Common myeloid progenitor, CD34-positive (primary cell): ENCODE data around the gene DDR1.
A peak's percentile ranks its signal among the peaks of the same experiment; 100 is the strongest.

Experiments
- CTCF ChIA-PET: fragments of 350-600 bp; sonication (Branson Sonifier 250); formaldehyde crosslinking; loops from one replicate; lab custom pipeline; 2021; ENCODE audit warnings: antibody characterized with exemption; lab: Charles Lee
- POLR2A ChIA-PET: fragments of 350-600 bp; sonication (Branson Sonifier 250); formaldehyde crosslinking; loops from one replicate; lab custom pipeline; 2021; ENCODE audit warnings: antibody characterized with exemption; lab: Charles Lee
- DNase-seq, 3 donors: peaks; one replicate each; pipeline versions ENCODE4 v3.0.0 to v3.0.0-alpha.2; 2013
- H3K27ac ChIP-seq, 2 experiments: 1 replicate in 1 of 2; 2 replicates in 1 of 2; pipeline ENCODE4 v1.7.0; 2013; ENCODE audit warnings: inconsistent platforms in 2 of 2, low read length in 2 of 2, mild to moderate bottlenecking in 2 of 2, low read depth in 1 of 2, moderate library complexity in 1 of 2; ENCODE audit not compliant: severe bottlenecking in 2 of 2, insufficient read depth in 1 of 2, poor library complexity in 1 of 2
- H3K27me3 ChIP-seq, 5 experiments: replicated peaks in 2 of 5; 1 replicate in 3 of 5; 2 replicates in 2 of 5; pipeline versions ENCODE4 v1.6.1 to v1.7.0; 2013; ENCODE audit warnings: low read length in 4 of 5, mild to moderate bottlenecking in 2 of 5, moderate library complexity in 2 of 5, inconsistent platforms in 1 of 5; ENCODE audit not compliant: insufficient read depth in 5 of 5, control insufficient read depth in 4 of 5
- H3K36me3 ChIP-seq, 4 experiments: 1 replicate in 2 of 4; 2 replicates in 2 of 4; pipeline versions ENCODE4 v1.6.1 to v1.7.0; 2013; ENCODE audit warnings: low read length in 3 of 4, control low read depth in 1 of 4, mild to moderate bottlenecking in 1 of 4; ENCODE audit not compliant: control insufficient read depth in 4 of 4, insufficient read depth in 4 of 4
- H3K4me1 ChIP-seq, 4 experiments: 1 replicate in 3 of 4; 2 replicates in 1 of 4; pipeline versions ENCODE4 v1.6.1 to v1.7.1; 2013; ENCODE audit warnings: low read length in 3 of 4, mild to moderate bottlenecking in 3 of 4, control low read depth in 1 of 4, inconsistent platforms in 1 of 4, moderate library complexity in 1 of 4; ENCODE audit not compliant: control insufficient read depth in 4 of 4, insufficient read depth in 4 of 4; ENCODE audit errors: control extremely low read depth in 1 of 4
- H3K4me3 ChIP-seq, 7 experiments: 1 replicate in 4 of 7; 2 replicates in 3 of 7; pipeline versions ENCODE4 v1.5.1 to v1.7.0; 2013; ENCODE audit warnings: mild to moderate bottlenecking in 7 of 7, low read length in 6 of 7, moderate library complexity in 6 of 7, inconsistent platforms in 2 of 7, low read depth in 2 of 7, control low read depth in 1 of 7; ENCODE audit not compliant: insufficient read depth in 4 of 7, control insufficient read depth in 1 of 7; ENCODE audit errors: extremely low read depth in 1 of 7
- H3K9me3 ChIP-seq, 5 experiments: 1 replicate in 4 of 5; 2 replicates in 1 of 5; pipeline versions ENCODE4 v1.6.1 to v1.7.1; 2013; ENCODE audit warnings: low read length in 4 of 5, mild to moderate bottlenecking in 2 of 5, inconsistent platforms in 1 of 5, low read depth in 1 of 5, moderate library complexity in 1 of 5; ENCODE audit not compliant: control insufficient read depth in 4 of 5, insufficient read depth in 2 of 5; ENCODE audit errors: control extremely low read depth in 1 of 5
- WGBS: methylation state at CpG from one replicate; pipeline ENCODE4 v1.1.5; 2013; ENCODE audit not compliant: insufficient coverage; 5-methylcytosine and 5-hydroxymethylcytosine counted together

DDR1 gene

DNA sequence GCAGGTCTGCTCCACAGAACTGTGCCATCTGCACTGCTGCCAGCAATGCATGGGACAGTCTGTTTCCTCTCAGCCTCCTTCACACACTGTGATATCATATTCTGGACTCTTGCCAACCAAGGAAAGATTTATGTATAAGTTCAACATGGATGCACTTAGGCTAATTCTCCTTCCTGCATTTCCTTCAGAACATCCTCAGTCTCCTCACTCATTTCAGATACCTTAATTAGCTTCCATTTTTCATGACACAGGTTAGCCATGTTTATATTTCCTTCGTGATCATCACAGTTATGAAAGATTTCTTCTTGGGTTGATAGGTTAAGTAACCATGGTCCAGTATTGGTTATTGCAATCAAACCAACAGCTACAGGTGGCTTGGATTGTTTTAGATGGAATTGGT lies 46.4 kb upstream of the DDR1 start:
- DNase-seq = peak in 2 of 3 donors; percentile 72
- ChIA-PET CTCF (no interaction called here), POLR2A (no interaction called here)
- H3K36me3 ChIP-seq = no peaks in the 10 kb centered on the region
- no peaks in the 10 kb centered on the region for H3K27me3 ChIP-seq
- no peak overlapping the region for H3K4me3 ChIP-seq
- no peak overlapping the region for H3K27ac ChIP-seq
- no CpG with 5 or more reads among the region's 1 CpG for WGBS
- H3K9me3 ChIP-seq = no peaks in the 10 kb centered on the region
- peaks cover 2 to 37% (median 17%) of the 10 kb centered on the region in 4 experiments for H3K4me1 ChIP-seq

DNA sequence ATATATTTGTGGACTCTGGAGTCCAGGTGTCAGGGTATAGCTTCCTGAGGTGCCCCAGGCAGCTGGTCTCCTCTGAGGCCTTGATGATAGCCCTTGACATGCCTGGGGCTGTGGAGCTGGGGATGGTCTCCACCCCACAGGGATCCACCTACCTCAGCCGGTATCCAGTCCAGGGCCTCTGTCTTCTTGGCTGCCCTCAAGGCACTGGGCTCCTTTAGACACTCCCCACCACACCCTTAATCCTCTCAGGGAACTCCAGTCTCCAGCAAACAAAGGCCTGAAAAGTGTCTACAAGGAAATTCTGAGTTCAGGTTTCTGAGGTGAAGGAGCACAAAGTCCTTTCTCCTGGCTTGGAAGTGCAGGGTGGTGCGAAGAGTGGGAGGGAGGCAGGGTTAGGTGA lies 44.6 kb upstream of the DDR1 start:
- ChIA-PET POLR2A (no interaction called here), CTCF (interaction anchor here (0.9 to 2.9 kb wide), 3 partner anchors 10 to 17 kb away, joined by 3 to 13 read pairs (median 3); no protein-coding TSS in a partner anchor)
- DNase-seq = no peak
- Histone ChIP-seq H3K9me3 (no peaks in the 10 kb centered on the region), H3K27me3 (no peaks in the 10 kb centered on the region), H3K4me3 (no peak overlapping the region), H3K27ac (no peak overlapping the region), H3K4me1 (peaks cover 0 to 36% (median 12%) of the 10 kb centered on the region in 4 experiments), H3K36me3 (no peaks in the 10 kb centered on the region)
- WGBS = 88% methylated on average over 1 of the region's 2 CpGs

DNA sequence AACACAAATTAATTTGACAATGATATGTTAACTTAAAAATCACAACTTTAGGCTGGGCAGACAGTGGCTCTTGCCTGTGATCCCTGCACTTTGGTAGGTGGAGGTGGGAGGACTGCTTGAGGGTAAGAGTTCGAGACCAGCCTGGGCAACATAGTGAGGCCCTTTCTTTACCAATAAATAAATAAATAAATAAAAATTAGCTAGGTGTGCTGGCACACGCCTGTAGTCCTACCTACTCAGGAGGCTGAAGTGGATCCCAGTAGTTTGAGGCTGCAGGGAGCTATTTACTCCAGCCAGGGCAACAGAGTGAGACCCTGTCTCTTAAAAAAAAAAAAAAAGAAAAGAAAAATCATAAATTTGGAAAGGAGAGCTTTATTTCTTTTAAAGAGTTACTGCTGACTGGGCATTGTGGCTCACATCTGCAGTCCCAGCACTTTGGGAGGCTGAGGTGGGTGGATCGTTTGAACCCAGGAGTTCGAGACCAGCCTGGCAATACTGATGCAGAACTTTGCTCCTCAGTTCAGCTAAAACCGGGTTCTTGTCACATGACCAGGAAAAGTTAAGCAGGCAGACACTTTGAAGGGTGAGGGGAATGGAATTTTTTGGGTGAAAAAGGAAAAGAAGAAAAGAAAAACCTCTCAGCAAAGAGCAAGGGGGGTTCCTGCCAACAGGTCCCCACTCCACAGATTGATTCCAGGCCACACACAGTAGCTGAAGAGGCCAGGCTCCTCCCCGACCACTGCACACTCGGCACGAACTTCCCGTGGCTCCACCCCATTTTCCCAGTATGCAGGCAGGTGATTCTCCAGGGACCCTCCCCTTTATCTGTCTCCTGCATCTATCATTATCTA lies 44.0 kb upstream of the DDR1 start:
- H3K4me1 ChIP-seq = peaks cover 0 to 30% (median 7%) of the 10 kb centered on the region in 4 experiments
- POLR2A ChIA-PET = no interaction called here
- no peak overlapping the region for H3K27ac ChIP-seq
- no peak overlapping the region for H3K4me3 ChIP-seq
- 61% methylated on average over 6 of the region's 9 CpGs for WGBS
- DNase-seq = no peak
- no peaks in the 10 kb centered on the region for H3K27me3 ChIP-seq
- no peaks in the 10 kb centered on the region for H3K9me3 ChIP-seq
- CTCF ChIA-PET = interaction anchor here (0.9 to 2.9 kb wide), 6 partner anchors 10 to 38 kb away, joined by 3 to 13 read pairs (median 4); no protein-coding TSS in a partner anchor
- no peaks in the 10 kb centered on the region for H3K36me3 ChIP-seq

DNA sequence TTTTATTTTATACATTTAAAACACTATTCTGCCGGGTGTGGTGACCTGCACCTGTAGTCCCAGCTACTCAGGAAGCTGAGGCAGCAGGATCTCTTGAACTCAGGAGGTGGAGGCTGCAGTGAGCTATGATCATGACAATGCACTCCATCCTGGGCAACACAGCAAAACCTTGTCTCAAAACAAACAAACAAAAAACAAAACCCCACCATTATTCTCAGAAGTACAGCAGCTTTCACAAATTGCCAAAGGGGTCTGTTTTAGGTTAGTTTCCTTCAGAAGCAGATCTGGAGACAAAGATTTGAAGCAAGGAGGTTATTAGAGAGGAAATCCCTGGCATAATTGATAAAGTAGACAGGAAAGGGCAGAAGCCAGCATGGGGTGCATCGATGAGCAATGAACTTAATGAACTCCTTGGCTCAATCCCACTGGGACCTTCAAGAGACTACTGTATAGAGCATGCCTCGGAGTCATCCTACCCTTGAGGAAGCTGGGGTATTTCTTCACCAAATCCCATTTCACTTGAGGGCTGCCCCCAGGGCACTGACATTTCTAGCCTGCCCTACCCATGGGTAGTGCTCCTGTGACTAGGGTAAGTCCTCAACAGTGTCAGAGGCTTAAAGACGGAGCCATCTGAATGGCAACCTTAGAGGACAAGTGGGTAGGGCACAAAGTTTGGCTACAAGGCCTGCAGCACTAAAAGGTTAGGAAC lies 43.2 kb upstream of the DDR1 start:
- peaks cover 0 to 29% (median 7%) of the 10 kb centered on the region in 4 experiments for H3K4me1 ChIP-seq
- no peaks in the 10 kb centered on the region for H3K27me3 ChIP-seq
- H3K4me3 ChIP-seq = no peak overlapping the region
- no peak overlapping the region for H3K27ac ChIP-seq
- no peaks in the 10 kb centered on the region for H3K36me3 ChIP-seq
- 61% methylated on average over 4 of the region's 4 CpGs for WGBS
- ChIA-PET POLR2A (no interaction called here), CTCF (interaction anchor here (1.1 to 2.9 kb wide), 5 partner anchors 11 to 38 kb away, joined by 3 to 13 read pairs (median 5); no protein-coding TSS in a partner anchor)
- H3K9me3 ChIP-seq = no peaks in the 10 kb centered on the region
- DNase-seq = peak; percentile 25 to 68 (median 47)

DNA sequence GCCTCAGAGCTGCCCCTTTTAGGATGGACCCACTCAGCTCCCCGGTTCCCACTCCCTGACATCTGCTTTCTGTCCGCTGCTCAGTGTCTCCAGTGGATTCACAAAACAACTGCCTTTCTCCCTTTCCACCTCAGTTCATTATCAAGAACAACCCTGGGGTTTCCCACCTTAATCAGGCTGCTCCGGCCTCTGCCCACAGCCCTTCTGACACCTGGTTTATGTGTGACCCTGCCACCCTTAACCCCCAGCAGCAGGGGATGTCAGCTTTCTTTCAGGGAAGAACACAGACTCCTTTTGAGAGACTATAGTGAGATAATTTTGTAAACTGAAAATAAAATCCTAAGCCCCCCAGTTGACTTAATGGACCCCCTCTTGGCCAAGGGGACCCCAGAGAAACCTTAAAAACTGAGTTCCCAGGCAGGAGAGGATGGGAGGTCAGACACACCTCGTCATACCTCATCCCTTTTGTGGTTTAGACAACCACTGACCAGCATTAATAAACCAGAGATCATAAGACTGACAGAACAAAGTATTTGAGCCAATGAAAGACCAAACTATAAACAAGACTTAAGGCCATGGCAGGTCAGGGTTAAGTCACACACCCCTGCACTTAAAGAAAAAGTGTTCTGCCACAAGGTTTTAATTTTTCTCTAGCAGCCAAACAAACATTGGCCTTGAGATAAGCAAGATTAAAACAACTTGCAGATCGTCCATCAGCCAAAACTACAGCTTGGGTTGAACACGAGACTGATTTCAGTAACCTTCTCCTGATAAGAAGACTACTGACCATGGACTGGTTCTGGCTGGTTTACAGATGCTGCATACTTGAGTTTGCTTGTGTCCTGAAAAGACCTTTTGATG lies 42.4 kb upstream of the DDR1 start:
- no peaks in the 10 kb centered on the region for H3K27me3 ChIP-seq
- 90% methylated on average over 6 of the region's 6 CpGs for WGBS
- no peak overlapping the region for H3K27ac ChIP-seq
- peaks cover 0 to 29% (median 7%) of the 10 kb centered on the region in 4 experiments for H3K4me1 ChIP-seq
- no peaks in the 10 kb centered on the region for H3K36me3 ChIP-seq
- H3K9me3 ChIP-seq = no peaks in the 10 kb centered on the region
- H3K4me3 ChIP-seq = no peak overlapping the region
- ChIA-PET POLR2A (interaction anchor here (0.7 kb wide), 1 partner anchor 41 kb away, joined by 3 read pairs; no protein-coding TSS in a partner anchor), CTCF (interaction anchor here (1.1 to 2.9 kb wide), 4 partner anchors 12 to 37 kb away, joined by 4 to 13 read pairs (median 8); no protein-coding TSS in a partner anchor)
- peak in 1 of 3 donors; percentile 27 for DNase-seq

DNA sequence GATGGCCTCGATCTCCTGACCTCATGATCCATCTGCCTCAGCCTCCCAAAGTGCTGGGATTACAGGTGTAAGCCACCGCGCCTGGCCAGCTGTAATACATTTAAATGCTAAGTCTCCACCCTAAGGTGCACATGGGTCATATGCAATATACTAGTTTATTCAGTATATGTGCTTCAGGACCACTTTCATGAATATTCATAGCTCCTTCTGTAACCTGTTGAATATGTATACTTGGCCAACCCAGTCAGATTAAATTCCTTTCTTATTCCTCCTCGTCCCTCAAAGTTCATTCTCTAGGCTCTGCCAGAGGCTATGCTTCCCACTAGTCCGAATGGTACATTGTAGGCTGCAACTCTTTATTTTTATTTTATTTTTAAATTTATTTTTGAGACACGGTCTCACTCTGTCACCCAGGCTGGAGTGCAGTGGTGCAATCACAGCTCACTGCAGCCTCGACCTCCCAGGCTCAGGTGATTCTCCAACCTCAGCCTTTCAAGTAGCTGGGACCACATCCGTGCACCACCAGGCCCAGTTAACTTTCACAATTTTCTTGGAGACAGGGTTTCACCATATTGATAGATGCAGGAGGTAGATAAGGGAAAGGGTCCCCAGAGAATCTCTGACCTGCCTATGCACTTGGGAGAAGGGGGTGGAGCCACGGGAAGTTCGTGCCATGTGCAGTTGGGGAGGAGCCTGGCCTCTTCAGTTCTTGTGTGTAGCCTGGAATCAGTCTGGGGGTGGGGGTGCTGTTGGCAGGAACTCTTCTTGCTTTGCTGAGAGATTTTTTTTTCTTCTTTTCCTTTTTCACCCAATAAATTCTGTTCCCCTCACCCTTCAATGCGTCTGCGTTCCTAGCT lies 41.3 kb upstream of the DDR1 start:
- Histone ChIP-seq H3K4me3 (no peak overlapping the region), H3K4me1 (peaks cover 0 to 25% (median 7%) of the 10 kb centered on the region in 4 experiments), H3K36me3 (no peaks in the 10 kb centered on the region), H3K9me3 (no peaks in the 10 kb centered on the region), H3K27ac (no peak overlapping the region), H3K27me3 (no peaks in the 10 kb centered on the region)
- no peak for DNase-seq
- CTCF ChIA-PET = interaction anchor here (2.4 to 2.7 kb wide), 2 partner anchors 14 to 15 kb away, joined by 6 to 10 read pairs; no protein-coding TSS in a partner anchor
- WGBS = 93% methylated on average over 3 of the region's 12 CpGs
- POLR2A ChIA-PET = no interaction called here
